GM19238 (cell line): Measurements from ENCODE around the gene KDM4B.

Experiments used
- DNase-seq: peaks from one replicate; pipeline ENCODE4 v3.0.0; 2011; ENCODE audit warnings: low spot score; ENCODE audit not compliant: insufficient read length

The KDM4B gene

GRCh38 chr19:4984438-4984990 lies 15.6 kb downstream of the KDM4B start:
- DNase-seq, result no peak

- DNase-seq, result no peak
These were observed 16.7 kb downstream of the KDM4B start for GRCh38 chr19:4985551-4985991.

GRCh38 chr19:4986056-4986455 lies 17.1 kb downstream of the KDM4B start:
- no peak for DNase-seq

GRCh38 chr19:4986471-4986891 lies 17.6 kb downstream of the KDM4B start:
- DNase-seq, result no peak

GRCh38 chr19:4987256-4987655 lies 18.3 kb downstream of the KDM4B start:
- DNase-seq, result no peak

- no peak for DNase-seq
These were observed 18.9 kb downstream of the KDM4B start for GRCh38 chr19:4987692-4988370.

GRCh38 chr19:4988770-4989251 lies 19.9 kb downstream of the KDM4B start:
- DNase-seq, result no peak

GRCh38 chr19:4990306-4990705 lies 21.4 kb downstream of the KDM4B start:
- no peak for DNase-seq

- DNase-seq, result no peak
These were observed 22.6 kb downstream of the KDM4B start for GRCh38 chr19:4991538-4991937.

- no peak for DNase-seq
These were observed 23.2 kb downstream of the KDM4B start for GRCh38 chr19:4991996-4992698.

- DNase-seq, result no peak
These were observed 24.8 kb downstream of the KDM4B start for GRCh38 chr19:4993683-4994082.

DNA sequence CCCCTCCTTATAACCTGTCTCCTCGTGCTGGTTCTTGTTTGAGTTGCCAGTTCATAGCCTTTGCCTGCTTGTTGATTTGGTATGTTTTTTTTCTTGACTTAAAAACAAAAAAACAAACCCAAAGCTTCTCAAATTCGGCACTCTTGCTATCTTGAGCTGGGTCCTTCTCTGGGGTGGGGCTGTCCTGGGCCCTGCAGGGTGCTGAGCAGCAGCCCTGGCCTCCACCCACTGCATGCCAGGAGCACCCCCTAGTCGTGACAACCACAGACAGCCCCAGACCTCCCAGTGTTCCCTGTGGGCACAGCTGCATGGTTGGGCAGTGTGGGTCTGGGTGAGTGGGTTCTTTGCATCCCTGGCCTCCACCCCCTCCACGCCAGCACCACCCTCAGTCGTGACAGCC lies 27.8 kb downstream of the KDM4B start:
- DNase-seq, result no peak

DNA sequence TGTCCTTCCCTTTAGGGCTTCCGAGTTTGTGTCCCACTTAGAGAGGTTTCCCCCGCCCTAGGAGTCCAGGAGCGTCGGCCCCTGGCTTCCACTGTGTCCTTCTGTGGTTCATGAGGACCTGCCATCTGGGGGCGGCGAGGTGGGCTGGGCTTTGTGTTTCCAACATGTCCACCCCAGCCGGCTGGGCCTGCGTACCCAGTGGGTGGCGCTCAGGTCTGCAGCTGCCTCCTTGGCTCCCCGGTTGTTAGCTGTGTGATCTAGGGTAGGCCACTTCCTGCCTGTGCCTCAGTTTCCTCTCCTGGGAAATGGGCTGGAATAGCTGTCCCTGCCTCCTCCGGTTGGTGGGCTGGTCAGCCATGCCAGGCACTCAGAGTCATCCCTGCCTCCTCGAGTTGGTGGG lies 28.4 kb downstream of the KDM4B start:
- DNase-seq, result no peak

GRCh38 chr19:5000120-5000611 lies 31.3 kb downstream of the KDM4B start:
- no peak for DNase-seq

GRCh38 chr19:5001615-5002014 lies 32.7 kb downstream of the KDM4B start:
- peak; percentile 52 for DNase-seq

DNA sequence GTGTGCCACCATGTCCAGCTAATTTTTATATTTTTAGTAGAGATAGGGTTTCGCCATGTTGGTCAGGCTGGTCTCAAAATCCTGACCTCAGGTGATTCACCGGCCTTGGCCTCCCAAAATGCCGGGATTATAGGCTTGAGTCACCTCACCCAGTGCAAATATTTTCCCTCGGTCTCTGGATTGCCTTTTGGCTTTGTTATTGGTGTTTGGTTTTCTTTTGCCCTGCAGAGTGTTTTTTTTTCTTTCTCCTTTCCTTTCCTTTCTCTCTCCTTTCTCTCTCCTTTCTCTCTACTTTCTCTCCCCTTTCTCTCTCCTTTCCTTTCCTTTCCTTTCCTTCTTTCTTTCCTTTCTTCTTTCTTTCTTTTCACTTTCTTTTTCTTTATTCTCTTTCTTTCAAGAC lies 33.2 kb downstream of the KDM4B start:
- no peak for DNase-seq

GRCh38 chr19:5003781-5004180 lies 34.9 kb downstream of the KDM4B start:
- no peak for DNase-seq

- DNase-seq, result no peak
These were observed 36.2 kb downstream of the KDM4B start for GRCh38 chr19:5005096-5005495.

GRCh38 chr19:5006201-5006600 lies 37.3 kb downstream of the KDM4B start:
- DNase-seq, result no peak

DNA sequence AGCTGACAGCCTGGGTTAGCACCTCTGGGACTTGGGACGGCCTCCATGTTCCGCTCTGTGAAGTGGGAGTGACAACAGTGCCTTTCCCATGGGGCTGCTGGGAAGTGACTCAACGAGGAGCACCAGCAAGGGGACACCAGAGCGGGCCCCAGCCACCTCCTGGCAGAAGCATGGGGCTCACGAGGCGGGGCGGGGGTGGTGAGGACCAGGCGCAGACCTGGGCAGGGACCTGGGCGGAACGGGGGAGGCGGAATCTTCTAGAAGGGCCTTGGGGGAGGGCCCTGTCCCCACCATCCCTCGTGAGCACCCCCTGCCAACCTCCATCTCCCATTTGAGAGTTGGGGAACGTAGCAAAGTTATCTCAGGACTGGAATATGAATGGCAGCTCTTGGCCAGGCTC lies 37.9 kb downstream of the KDM4B start:
- no peak for DNase-seq

DNA sequence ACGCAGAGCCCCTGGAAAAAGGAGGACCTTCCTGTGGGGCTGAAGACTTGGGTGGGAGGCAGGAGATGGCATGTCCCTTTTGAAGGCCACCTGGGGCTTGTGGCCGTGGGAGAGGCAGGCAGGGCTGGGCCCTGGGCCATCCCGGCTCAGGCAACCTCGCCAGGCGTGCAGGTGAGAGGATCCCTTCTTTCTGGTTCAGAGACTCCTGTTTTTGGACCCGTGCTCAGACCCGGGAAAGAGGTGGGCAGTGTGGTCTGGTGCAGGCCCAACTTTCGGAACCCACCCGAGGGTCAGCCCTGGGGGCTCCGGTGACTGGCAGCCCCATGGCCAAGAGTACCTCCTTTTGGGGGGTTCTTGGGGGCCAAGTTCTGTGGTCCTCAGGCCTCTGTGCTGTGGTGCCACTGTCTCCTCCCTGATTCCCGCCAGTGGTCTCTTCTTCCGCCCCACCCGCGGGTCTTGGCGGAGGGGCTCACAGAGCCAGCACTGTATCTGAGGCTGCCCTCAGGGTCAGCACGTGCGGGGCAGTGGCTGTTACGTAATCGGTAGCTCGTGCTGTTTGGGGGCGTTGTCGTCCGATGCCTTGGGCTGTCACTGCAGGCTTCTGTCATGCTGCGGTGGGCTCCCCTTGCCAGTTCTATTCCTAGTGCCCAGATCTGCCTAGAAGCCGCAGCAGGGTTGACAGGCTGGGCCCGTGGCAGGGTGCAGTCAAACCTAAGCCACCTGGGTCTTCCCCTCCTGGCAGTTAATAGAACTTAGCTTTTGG lies 42.7 kb downstream of the KDM4B start:
- no peak for DNase-seq
